ENCODE results near the gene FER.

FER gene

GRCh38 chr5:109196087-109196822 lies 448.6 kb downstream of the FER start:
- DNase-seq: peak; percentile 78

- DNase-seq: peak; percentile 0
Measured at GRCh38 chr5:109196823-109197160, 449.1 kb downstream of the FER start.

DNA sequence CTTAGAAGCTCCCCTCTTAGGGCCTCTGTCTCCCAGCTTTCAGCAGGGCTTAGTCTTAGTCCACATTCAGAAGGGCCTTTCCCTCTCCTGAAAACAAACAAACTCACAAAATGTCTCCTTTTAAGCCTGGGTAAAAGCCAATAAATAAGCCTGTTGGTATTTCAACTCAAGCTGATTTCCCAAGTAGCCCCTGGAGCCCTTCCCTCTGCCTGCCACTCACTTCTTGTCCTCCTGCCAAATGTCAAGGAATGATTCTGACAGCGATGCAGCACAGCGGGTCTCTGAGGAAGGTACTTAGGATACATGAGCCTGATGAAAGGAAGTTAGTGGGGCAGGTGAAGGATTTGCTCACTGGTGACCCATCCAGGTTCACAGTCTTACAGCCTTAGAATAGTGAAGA lies 451.6 kb downstream of the FER start:
- DNase-seq: peak; percentile 53

- no peak for DNase-seq
Measured at GRCh38 chr5:109199799-109200620, 452.3 kb downstream of the FER start.

GRCh38 chr5:109215040-109215439 lies 467.3 kb downstream of the FER start:
- DNase-seq: no peak

DNA sequence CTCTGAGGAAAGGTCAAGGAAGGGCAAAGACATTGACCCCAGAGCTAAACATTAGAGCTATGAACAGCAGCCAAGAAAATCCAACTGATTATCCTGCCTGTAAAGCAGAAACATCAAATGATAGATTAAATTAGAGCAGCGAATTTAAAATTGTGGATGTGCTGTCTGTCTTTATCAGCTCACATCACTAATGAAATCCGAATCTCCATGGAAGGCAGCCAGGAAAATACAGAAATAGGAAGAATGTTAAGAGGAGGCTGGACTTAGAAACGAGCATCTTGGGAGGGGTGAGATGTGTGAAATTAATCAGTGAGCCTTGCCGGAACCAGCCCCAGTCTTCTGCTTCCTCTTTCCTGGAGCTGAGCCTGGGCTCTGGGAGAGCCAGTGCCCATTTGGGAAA lies 471.1 kb downstream of the FER start:
- no peak for DNase-seq

- DNase-seq: no peak
Measured at GRCh38 chr5:109223531-109223930, 475.8 kb downstream of the FER start.

- DNase-seq: no peak
Measured at GRCh38 chr5:109224276-109224882, 476.7 kb downstream of the FER start.

- no peak for DNase-seq
Measured at GRCh38 chr5:109225716-109226625, 478.3 kb downstream of the FER start.

- DNase-seq: no peak
Measured at GRCh38 chr5:109230369-109230768, 482.7 kb downstream of the FER start.

GRCh38 chr5:109231331-109231730 lies 483.6 kb downstream of the FER start:
- DNase-seq: no peak

DNA sequence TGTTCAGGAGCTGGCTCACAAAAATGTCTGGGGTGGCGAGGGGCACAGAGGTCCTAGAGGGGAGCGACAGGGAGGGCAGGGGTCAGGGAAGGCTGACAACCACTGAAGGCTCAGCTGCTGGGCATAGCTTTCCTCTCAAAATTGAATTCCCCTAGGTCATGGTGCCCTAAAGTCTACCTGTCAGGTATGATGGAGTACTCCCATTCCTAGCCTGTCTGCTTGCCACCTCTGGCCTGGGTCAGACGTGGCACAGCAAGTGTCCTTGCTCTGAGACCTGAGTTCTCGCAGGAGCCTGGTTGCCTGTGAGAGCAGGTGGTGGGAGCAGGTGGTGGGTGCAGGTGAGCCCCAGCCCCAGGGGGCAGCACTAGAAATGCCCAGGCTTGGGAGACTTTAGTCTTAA lies 486.7 kb downstream of the FER start:
- no peak for DNase-seq

- no peak for DNase-seq
Measured at GRCh38 chr5:109239456-109239855, 491.8 kb downstream of the FER start.

- DNase-seq: no peak
Measured at GRCh38 chr5:109242518-109242917, 494.8 kb downstream of the FER start.

GRCh38 chr5:109246395-109246794 lies 498.7 kb downstream of the FER start:
- no peak for DNase-seq
